Liver (tissue), 9 donors: ENCODE measurements around the gene SHF. TPM values are rescaled to one million over a fixed set of nuclear protein-coding genes. Genes with fewer than 3 reads are reported as not detected.

Source experiments
- DNase-seq: peaks from one replicate; pipeline ENCODE4 v3.0.0-alpha.2; 2017; ENCODE audit warnings: low spot score
- H3K27ac ChIP-seq, 2 donors: one replicate each; pipeline ENCODE4 v1.7.0; 2013; ENCODE audit warnings: inconsistent platforms in 2 of 2, low read length in 2 of 2, control low read depth in 1 of 2, low read depth in 1 of 2, mild to moderate bottlenecking in 1 of 2
- H3K27me3 ChIP-seq, 4 donors: one replicate each; pipeline versions ENCODE4 v1.6.1 to v1.7.0; 2013; ENCODE audit warnings: low read length in 3 of 4, inconsistent platforms in 1 of 4, mild to moderate bottlenecking in 1 of 4, moderate library complexity in 1 of 4; ENCODE audit not compliant: control insufficient read depth in 4 of 4, insufficient read depth in 4 of 4
- H3K36me3 ChIP-seq, 4 donors: one replicate each; pipeline versions ENCODE4 v1.6.1 to v1.7.0; 2013; ENCODE audit warnings: low read length in 3 of 4, mild to moderate bottlenecking in 3 of 4, low read depth in 1 of 4, moderate library complexity in 1 of 4; ENCODE audit not compliant: control insufficient read depth in 4 of 4, insufficient read depth in 3 of 4
- H3K4me1 ChIP-seq, 4 donors: one replicate each; pipeline versions ENCODE4 v1.6.1 to v1.7.0; 2013; ENCODE audit warnings: low read length in 3 of 4, mild to moderate bottlenecking in 3 of 4, moderate library complexity in 1 of 4; ENCODE audit not compliant: control insufficient read depth in 4 of 4, insufficient read depth in 4 of 4
- H3K4me3 ChIP-seq, 3 donors: one replicate each; pipeline versions ENCODE4 v1.6.1 to v1.7.0; 2013; ENCODE audit warnings: low read length in 3 of 3, control low read depth in 1 of 3, low read depth in 1 of 3, mild to moderate bottlenecking in 1 of 3
- H3K9ac ChIP-seq, 2 donors: one replicate each; pipeline ENCODE4 v1.7.0; 2013; ENCODE audit warnings: low read length in 2 of 2, mild to moderate bottlenecking in 2 of 2, moderate library complexity in 2 of 2, control low read depth in 1 of 2, low read depth in 1 of 2
- H3K9me3 ChIP-seq, 4 donors: one replicate each; pipeline versions ENCODE4 v1.6.1 to v1.7.0; 2013; ENCODE audit warnings: low read length in 3 of 4; ENCODE audit not compliant: control insufficient read depth in 4 of 4
- ATF3 ChIP-seq: IDR thresholded peaks from 2 replicates; pipeline ENCODE4 v1.6.1; 2016; ENCODE audit warnings: antibody characterized with exemption
- EGR1 ChIP-seq, 2 donors: IDR thresholded peaks; 2 replicates each; pipeline ENCODE4 v1.6.1; 2016 to 2018; ENCODE audit warnings: antibody characterized with exemption in 2 of 2, low read depth in 2 of 2
- FOXA1 ChIP-seq: IDR thresholded peaks from 2 replicates; pipeline ENCODE4 v1.6.1; 2016; ENCODE audit warnings: antibody characterized with exemption
- FOXA2 ChIP-seq: IDR thresholded peaks from 2 replicates; pipeline ENCODE4 v1.6.1; 2016; ENCODE audit warnings: antibody characterized with exemption
- GABPA ChIP-seq, 2 donors: IDR thresholded peaks in 1 of 2; conservative IDR thresholded peaks in 1 of 2; 2 replicates each; pipeline ENCODE4 v1.6.1; 2016; ENCODE audit warnings: antibody characterized with exemption in 2 of 2, mild to moderate bottlenecking in 1 of 2, moderate library complexity in 1 of 2
- HNF4A ChIP-seq, 2 donors: conservative IDR thresholded peaks; 2 replicates each; pipeline ENCODE4 v1.6.1; 2016; ENCODE audit warnings: antibody characterized with exemption in 2 of 2, mild to moderate bottlenecking in 2 of 2
- HNF4G ChIP-seq: IDR thresholded peaks from 2 replicates; pipeline ENCODE4 v1.6.1; 2016; ENCODE audit warnings: antibody characterized with exemption
- JUND ChIP-seq, 2 donors: IDR thresholded peaks; 2 replicates each; pipeline ENCODE4 v1.6.1; 2016; ENCODE audit warnings: antibody characterized with exemption in 2 of 2
- NR2F2 ChIP-seq: IDR thresholded peaks from 2 replicates; pipeline ENCODE4 v1.6.1; 2016; ENCODE audit warnings: antibody characterized with exemption
- RAD21 ChIP-seq, 2 donors: IDR thresholded peaks; 2 replicates each; pipeline ENCODE4 v1.6.1; 2016; ENCODE audit warnings: antibody characterized with exemption in 2 of 2, mild to moderate bottlenecking in 2 of 2
- RXRA ChIP-seq, 2 donors: IDR thresholded peaks; 2 replicates each; pipeline ENCODE4 v1.6.1; 2017 to 2018; ENCODE audit warnings: antibody characterized with exemption in 2 of 2, mild to moderate bottlenecking in 1 of 2
- SP1 ChIP-seq: IDR thresholded peaks from 2 replicates; pipeline ENCODE4 v1.6.1; 2018; ENCODE audit warnings: antibody characterized with exemption, mild to moderate bottlenecking
- TAF1 ChIP-seq: conservative IDR thresholded peaks from 2 replicates; pipeline ENCODE4 v1.6.1; 2016; ENCODE audit warnings: antibody characterized with exemption, mild to moderate bottlenecking
- YY1 ChIP-seq: IDR thresholded peaks from 2 replicates; pipeline ENCODE4 v1.6.1; 2016; ENCODE audit warnings: antibody characterized with exemption, mild to moderate bottlenecking
- ZBTB33 ChIP-seq: IDR thresholded peaks from 2 replicates; pipeline ENCODE4 v1.6.1; 2016; ENCODE audit warnings: antibody characterized with exemption
- WGBS: extraction: QIAGEN DNeasy Blood & Tissue Kit; methylation state at CpG from one replicate; pipeline ENCODE4 v1.1.7; 2013; 5-methylcytosine and 5-hydroxymethylcytosine counted together
- polyA plus RNA-seq, 2 donors: library from polyadenylated mRNA; stranded (reverse) in 1 of 2; unstranded in 1 of 2; fragments of 200-250 nt in 1 of 2; fragments of >200 nt in 1 of 2; fragmentation: Nextera tagmentation in 1 of 2; extraction: Ambion mirVana in 1 of 2; gene quantifications; one replicate each; pipeline versions ENCODE4 v1.2.1 to v1.2.3, GENCODE V29; 2013 to 2015
- total RNA-seq, 2 donors: library from RNA; depleted of rRNA; stranded (reverse); fragments of >200 nt; gene quantifications; one replicate each; pipeline ENCODE4 v1.2.3, GENCODE V29; 2014
- TF ChIP-seq, protein P1 (sequence below): fragments of 150-350 bp; IDR thresholded peaks from 2 replicates; pipeline ENCODE4 v1.5.1; 2017; ENCODE audit warnings: improper control_type of control experiment, low read depth, low read length; ENCODE audit not compliant: missing input control
- TF ChIP-seq, protein P2 (sequence below): IDR thresholded peaks from 2 replicates; pipeline ENCODE4 v1.6.1; 2016; ENCODE audit warnings: antibody characterized with exemption, mild to moderate bottlenecking
- TF ChIP-seq, protein P3 (sequence below): IDR thresholded peaks from 2 replicates; pipeline ENCODE4 v1.6.1; 2016; ENCODE audit warnings: antibody characterized with exemption
- donor health status: healthy.
- donor health status: healthy.
- donor health status: healthy.
- donor health status: healthy.
- donor health status: healthy.

Gene SHF
- total and polyA plus RNA-seq, 4 donors, result 4.7 to 15.7 (median 10.1) TPM

GRCh38 chr15:45198337-45199135, 10.8 kb upstream of the SHF start:
- no peak for TF ChIP-seq HNF4G
- TF ChIP-seq, protein P1, sequence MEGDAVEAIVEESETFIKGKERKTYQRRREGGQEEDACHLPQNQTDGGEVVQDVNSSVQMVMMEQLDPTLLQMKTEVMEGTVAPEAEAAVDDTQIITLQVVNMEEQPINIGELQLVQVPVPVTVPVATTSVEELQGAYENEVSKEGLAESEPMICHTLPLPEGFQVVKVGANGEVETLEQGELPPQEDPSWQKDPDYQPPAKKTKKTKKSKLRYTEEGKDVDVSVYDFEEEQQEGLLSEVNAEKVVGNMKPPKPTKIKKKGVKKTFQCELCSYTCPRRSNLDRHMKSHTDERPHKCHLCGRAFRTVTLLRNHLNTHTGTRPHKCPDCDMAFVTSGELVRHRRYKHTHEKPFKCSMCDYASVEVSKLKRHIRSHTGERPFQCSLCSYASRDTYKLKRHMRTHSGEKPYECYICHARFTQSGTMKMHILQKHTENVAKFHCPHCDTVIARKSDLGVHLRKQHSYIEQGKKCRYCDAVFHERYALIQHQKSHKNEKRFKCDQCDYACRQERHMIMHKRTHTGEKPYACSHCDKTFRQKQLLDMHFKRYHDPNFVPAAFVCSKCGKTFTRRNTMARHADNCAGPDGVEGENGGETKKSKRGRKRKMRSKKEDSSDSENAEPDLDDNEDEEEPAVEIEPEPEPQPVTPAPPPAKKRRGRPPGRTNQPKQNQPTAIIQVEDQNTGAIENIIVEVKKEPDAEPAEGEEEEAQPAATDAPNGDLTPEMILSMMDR, result peak; percentile 49
- peak; percentile 9 to 49 for TF ChIP-seq RAD21 (IDR thresholded peaks at IDR 0.05)
- no peak for TF ChIP-seq FOXA2
- TF ChIP-seq TAF1, result peak; percentile 72
- peak in 1 of 2 donors; percentile 65 for TF ChIP-seq RXRA (IDR thresholded peaks at IDR 0.05)
- peak; percentile 29 to 42 for TF ChIP-seq HNF4A (conservative IDR thresholded peaks at IDR 0.05)
- TF ChIP-seq, protein P2, sequence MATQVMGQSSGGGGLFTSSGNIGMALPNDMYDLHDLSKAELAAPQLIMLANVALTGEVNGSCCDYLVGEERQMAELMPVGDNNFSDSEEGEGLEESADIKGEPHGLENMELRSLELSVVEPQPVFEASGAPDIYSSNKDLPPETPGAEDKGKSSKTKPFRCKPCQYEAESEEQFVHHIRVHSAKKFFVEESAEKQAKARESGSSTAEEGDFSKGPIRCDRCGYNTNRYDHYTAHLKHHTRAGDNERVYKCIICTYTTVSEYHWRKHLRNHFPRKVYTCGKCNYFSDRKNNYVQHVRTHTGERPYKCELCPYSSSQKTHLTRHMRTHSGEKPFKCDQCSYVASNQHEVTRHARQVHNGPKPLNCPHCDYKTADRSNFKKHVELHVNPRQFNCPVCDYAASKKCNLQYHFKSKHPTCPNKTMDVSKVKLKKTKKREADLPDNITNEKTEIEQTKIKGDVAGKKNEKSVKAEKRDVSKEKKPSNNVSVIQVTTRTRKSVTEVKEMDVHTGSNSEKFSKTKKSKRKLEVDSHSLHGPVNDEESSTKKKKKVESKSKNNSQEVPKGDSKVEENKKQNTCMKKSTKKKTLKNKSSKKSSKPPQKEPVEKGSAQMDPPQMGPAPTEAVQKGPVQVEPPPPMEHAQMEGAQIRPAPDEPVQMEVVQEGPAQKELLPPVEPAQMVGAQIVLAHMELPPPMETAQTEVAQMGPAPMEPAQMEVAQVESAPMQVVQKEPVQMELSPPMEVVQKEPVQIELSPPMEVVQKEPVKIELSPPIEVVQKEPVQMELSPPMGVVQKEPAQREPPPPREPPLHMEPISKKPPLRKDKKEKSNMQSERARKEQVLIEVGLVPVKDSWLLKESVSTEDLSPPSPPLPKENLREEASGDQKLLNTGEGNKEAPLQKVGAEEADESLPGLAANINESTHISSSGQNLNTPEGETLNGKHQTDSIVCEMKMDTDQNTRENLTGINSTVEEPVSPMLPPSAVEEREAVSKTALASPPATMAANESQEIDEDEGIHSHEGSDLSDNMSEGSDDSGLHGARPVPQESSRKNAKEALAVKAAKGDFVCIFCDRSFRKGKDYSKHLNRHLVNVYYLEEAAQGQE, result no peak
- TF ChIP-seq EGR1 (IDR thresholded peaks at IDR 0.05; ENCODE audit: low read depth in 2 of 2), result no peak
- TF ChIP-seq SP1, result peak; percentile 57
- TF ChIP-seq JUND (IDR thresholded peaks at IDR 0.05), result peak in 1 of 2 donors; percentile 73
- TF ChIP-seq ATF3, result peak; percentile 100
- no peak for TF ChIP-seq FOXA1
- peak; percentile 92 for TF ChIP-seq YY1
- TF ChIP-seq, protein P3, sequence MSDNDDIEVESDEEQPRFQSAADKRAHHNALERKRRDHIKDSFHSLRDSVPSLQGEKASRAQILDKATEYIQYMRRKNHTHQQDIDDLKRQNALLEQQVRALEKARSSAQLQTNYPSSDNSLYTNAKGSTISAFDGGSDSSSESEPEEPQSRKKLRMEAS, result peak; percentile 70
- TF ChIP-seq GABPA (IDR thresholded peaks at IDR 0.05 in 1 of 2, conservative IDR thresholded peaks at IDR 0.05 in 1 of 2), result peak in 1 of 2 donors; percentile 13
- TF ChIP-seq ZBTB33, result peak; percentile 86
- peak; percentile 17 for TF ChIP-seq NR2F2
- WGBS, result under 1% methylated on average over 42 of the region's 42 CpGs
- no peaks in the 10 kb centered on the region for H3K27me3 ChIP-seq
- H3K4me1 ChIP-seq, result peaks cover 2 to 23% (median 15%) of the 10 kb centered on the region in 4 donors
- DNase-seq, result peak; percentile 97
- H3K36me3 ChIP-seq, result no peaks in the 10 kb centered on the region
- H3K9ac ChIP-seq, result peak overlapping the region; percentile 18 to 78
- H3K4me3 ChIP-seq, result peak overlapping the region; percentile 64 to 91 (median 73)
- no peaks in the 10 kb centered on the region for H3K9me3 ChIP-seq
- H3K27ac ChIP-seq, result peak overlapping the region; percentile 97 to 98
